GM12891 (cell line): ENCODE results near the gene GPATCH3.
A peak's percentile ranks its signal among the peaks of the same experiment; 100 is the strongest.
"Not testable (repeated sequence)": the region's sequence is repeated elsewhere in the genome, so short reads cannot be mapped to it uniquely, and the experiment has no call there.

Experiments used
- DNase-seq: peaks from one replicate; pipeline ENCODE4 v3.0.0; 2011; ENCODE audit warnings: low spot score; ENCODE audit not compliant: insufficient read length
- FAIRE-seq: peaks from 2 replicates; lab custom pipeline; 2011; peaks lifted over from hg19 to GRCh38; lab: Jason Lieb, UNC
- PAX5 ChIP-seq: IDR thresholded peaks from 2 replicates; pipeline ENCODE4 v1.6.1; 2011; ENCODE audit warnings: low read length, moderate library complexity, mild to moderate bottlenecking; ENCODE audit not compliant: insufficient read depth, severe bottlenecking
- POLR2A ChIP-seq: IDR thresholded peaks from 2 replicates; pipeline ENCODE4 v1.6.1; 2011; ENCODE audit warnings: low read depth, low read length, control low read depth
- POLR2AphosphoS5 ChIP-seq: IDR thresholded peaks from 2 replicates; pipeline ENCODE4 v1.6.1; 2011; ENCODE audit warnings: low read depth, low read length, control low read depth
- POU2F2 ChIP-seq: IDR thresholded peaks from 2 replicates; pipeline ENCODE4 v1.6.1; 2011; ENCODE audit warnings: low read depth, mild to moderate bottlenecking, control low read depth, low read length, moderate library complexity
- SPI1 ChIP-seq: IDR thresholded peaks from 2 replicates; pipeline ENCODE4 v1.6.1; 2011; ENCODE audit warnings: low read depth, low read length, control low read depth
- TAF1 ChIP-seq: IDR thresholded peaks from 2 replicates; pipeline ENCODE4 v1.6.1; 2011; ENCODE audit warnings: low read depth, low read length, control low read depth

Gene GPATCH3

DNA sequence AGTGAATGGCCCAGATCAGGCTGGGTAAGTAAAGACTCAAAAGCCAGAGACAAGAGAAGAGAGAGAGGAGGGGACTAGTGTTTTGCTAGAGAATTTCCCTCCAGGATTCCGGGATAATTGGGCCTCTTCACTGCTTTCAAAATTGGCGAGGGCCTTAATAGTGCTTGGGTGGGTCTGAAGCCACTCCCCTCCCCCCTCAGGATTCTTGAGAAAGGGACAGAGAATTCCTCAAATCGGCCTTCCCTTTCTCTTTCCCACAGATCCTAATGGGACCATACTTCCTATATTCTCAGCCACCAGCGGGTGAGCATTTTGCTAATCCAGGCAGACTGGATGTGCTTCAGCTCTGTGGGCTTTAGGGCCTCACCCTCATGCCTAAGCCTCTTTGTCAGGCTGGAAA lies 25.4 kb downstream of the GPATCH3 start:
- TF ChIP-seq POU2F2 (no peak), POLR2AphosphoS5 (no peak), TAF1 (no peak), SPI1 (no peak)
- DNase-seq, result no peak
- no peak for FAIRE-seq

DNA sequence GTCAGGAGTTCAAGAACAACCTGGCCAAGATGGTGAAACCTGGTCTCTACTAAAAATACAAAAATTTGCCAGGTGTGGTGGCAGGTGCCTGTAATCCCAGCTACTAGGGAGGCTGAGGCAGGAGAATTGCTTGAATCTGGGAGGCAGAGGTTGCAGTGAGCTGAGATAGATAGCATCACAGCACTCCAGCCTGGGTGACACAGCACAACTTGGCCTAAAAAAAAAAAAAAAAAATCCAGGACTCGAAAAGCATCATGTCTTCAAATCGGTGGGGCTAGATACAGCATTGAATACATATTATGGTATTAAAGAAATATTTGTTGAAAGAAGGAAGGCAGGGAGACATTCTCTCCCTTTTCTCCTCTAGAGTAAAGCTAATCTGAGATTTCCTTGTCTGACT lies 27.2 kb downstream of the GPATCH3 start:
- not testable (repeated sequence) for DNase-seq, FAIRE-seq

DNA sequence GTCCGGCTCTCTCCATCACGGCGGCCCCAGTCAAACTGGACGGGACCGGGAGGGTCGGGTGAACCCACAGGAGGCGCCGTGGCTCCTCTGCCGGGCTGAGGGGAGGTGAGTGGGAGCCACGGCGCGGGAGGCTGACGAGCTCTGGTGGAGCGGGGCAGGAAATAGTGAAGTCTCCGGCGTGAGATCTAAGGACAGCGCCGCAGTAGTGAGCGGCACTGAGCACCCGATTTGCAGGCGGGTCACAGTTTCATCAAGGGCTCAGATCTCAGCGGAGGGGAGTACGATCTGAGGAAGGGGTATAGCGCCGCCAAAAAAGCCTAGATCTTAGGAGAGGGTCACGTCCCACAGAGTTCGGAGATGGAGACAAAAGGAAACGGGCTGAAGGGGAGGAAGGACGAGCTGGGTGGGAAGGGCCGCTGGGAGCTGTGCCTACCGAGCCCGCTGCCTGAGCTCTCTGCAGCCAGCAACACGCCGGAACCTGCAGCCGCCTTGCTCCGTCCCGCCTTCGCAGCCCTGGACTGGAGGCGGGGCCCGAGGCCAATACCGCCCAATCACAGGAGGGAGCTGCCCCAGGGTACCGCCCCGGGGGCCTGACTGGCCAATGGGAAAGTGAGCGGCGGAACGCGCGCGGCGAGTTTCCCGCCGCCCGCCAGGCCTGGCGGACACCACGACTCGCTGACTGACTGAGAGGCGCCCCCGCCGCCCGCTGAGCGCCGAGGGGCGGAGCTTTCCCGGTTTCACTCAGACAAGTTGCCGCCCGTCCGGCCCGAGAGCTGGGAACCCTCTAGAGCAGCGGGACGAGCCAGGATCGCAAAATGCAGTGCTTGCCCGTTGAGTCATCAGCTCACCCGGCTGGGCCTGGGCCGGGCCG lies 35.4 kb downstream of the GPATCH3 start:
- DNase-seq (peak; percentile 90), FAIRE-seq (peak; percentile 99)
- TF ChIP-seq POLR2A, result peak; percentile 96
- no peak for TF ChIP-seq PAX5
- TF ChIP-seq POU2F2, result peak; percentile 55; the same call in 1 of the 2 replicates
- peak; percentile 82 for TF ChIP-seq TAF1
- peak; percentile 94 for TF ChIP-seq POLR2AphosphoS5
- no peak for TF ChIP-seq SPI1

DNA sequence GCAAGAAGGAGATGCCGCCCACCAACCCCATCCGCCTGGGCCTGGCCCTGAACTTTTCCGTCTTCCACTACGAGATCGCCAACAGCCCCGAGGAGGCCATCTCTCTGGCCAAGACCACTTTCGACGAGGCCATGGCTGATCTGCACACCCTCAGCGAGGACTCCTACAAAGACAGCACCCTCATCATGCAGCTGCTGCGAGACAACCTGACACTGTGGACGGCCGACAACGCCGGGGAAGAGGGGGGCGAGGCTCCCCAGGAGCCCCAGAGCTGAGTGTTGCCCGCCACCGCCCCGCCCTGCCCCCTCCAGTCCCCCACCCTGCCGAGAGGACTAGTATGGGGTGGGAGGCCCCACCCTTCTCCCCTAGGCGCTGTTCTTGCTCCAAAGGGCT lies 36.6 kb downstream of the GPATCH3 start:
- DNase-seq (no peak), FAIRE-seq (peak; percentile 35)
- no peak for TF ChIP-seq TAF1
- no peak for TF ChIP-seq SPI1
- TF ChIP-seq POLR2AphosphoS5, result no peak
- TF ChIP-seq POLR2A, result no peak
- TF ChIP-seq PAX5, result no peak
- no peak for TF ChIP-seq POU2F2

DNA sequence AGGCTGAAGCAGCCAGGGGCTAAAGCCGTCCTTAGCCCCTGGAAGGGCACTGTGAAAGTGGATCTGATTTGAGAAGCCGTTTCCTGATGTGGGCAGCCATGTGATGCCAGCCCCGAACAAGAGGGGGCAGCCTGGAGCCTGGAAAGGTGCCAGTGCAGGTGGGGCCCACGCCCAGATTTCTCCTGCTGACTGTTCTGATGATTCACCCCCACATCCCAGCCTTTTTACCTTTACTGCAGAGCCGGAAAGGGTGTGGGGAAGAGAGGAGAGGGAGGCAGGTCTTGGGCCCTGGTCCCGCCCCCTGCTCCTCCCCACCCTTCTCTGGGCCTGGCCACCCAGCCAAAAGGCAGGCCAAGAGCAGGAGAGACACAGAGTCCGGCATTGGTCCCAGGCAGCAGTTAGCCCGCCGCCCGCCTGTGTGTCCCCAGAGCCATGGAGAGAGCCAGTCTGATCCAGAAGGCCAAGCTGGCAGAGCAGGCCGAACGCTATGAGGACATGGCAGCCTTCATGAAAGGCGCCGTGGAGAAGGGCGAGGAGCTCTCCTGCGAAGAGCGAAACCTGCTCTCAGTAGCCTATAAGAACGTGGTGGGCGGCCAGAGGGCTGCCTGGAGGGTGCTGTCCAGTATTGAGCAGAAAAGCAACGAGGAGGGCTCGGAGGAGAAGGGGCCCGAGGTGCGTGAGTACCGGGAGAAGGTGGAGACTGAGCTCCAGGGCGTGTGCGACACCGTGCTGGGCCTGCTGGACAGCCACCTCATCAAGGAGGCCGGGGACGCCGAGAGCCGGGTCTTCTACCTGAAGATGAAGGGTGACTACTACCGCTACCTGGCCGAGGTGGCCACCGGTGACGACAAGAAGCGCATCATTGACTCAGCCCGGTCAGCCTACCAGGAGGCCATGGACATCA lies 37.2 kb downstream of the GPATCH3 start, which contains the start of gene SFN:
Gene SFN (plus strand): TSS at position 369 of the 904 bp plus-strand sequence. CDS start 64 bp downstream, at position 433.
- DNase-seq (no peak), FAIRE-seq (no peak)
- TF ChIP-seq SPI1 (no peak), POLR2AphosphoS5 (no peak), TAF1 (no peak), POLR2A (no peak), PAX5 (no peak), POU2F2 (no peak)

DNA sequence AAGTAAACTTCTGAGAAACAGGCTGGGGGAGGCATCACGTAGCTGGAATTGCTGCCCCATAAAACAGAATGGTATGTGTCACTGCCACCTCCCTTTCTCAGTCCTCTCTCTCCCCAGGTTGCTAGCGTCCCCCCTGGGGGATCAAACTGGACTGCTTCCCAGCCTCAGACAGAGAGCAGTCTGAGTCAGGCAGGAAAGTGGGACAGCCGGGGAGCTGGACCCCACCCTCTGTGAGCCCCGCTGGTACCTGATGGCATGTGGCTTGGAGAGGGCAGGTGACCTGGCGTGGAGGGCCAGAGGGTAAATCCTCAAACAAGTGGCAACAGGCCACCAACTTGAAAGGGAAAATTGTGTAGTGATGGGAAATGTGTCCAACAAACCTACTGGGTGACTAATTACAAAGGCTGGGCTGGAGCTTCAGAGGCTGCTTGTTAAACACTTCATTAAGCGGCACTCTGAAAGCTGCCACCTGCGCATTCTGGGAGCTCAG lies 38.3 kb downstream of the GPATCH3 start:
- no peak for TF ChIP-seq POU2F2
- no peak for TF ChIP-seq TAF1
- no peak for TF ChIP-seq SPI1
- no peak for TF ChIP-seq POLR2AphosphoS5
- no peak for FAIRE-seq
- DNase-seq, result no peak

DNA sequence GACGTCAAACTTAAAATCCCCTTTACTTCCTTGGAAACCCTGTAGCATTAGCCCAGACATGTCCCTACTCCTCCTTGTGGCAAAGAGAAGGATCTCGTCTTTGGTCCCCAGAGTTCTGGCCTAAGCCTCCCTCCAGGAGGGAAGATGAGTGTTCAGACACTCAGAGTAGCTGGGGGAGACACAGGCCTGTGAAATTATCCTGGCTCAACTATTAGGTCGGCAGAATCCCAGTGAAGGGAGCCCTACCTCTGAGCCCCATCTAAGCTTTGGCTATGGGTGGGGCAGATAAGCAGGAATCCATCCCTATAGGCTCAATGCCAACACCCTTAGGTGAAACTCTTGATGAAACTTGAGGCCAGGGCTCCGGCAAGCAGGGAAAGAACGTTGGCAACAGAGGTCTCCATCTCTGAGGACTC lies 39.0 kb downstream of the GPATCH3 start:
- DNase-seq (no peak), FAIRE-seq (no peak)
- TF ChIP-seq TAF1, result no peak
- TF ChIP-seq POLR2AphosphoS5, result no peak
- no peak for TF ChIP-seq SPI1
- no peak for TF ChIP-seq POU2F2
- TF ChIP-seq POLR2A, result no peak
- TF ChIP-seq PAX5, result no peak

DNA sequence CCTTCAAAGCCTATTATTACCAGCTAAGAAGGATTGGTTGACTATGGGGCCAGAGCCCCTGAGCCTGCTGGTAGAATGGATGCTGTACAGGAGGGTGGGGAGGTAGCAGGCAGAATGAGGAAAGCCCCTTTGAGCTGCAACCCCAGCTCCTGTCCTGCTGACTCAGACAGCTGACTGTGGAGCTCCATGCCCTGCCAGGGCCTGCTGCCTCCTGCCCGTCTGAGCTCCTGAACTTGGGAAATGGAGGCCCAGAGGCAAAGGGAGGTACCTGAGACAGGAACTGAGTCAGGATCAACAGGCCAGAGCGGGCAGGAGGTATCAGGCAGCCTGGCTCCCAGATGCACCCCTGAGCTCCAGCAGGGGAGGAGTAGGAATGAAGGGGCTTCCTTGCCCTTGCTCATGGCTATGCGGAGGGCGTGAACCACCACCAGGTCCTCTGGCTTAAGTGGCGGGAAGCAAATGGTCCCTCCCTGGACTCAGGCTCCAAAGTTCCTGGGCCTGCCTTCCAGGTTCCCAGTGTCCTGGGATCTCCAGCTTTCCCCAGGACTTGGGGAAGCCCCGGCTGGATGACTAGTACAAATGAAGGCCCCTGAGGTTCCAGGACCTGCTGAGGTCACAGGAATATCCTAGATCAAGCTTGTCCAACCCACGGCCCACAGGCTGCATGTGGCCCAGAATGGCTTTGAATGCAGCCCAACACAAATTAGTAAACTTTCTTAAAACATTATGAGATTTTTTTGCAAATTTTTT lies 41.2 kb downstream of the GPATCH3 start:
- TF ChIP-seq PAX5 (no peak), SPI1 (no peak), POU2F2 (no peak), TAF1 (no peak), POLR2AphosphoS5 (no peak), POLR2A (no peak)
- FAIRE-seq (no peak), DNase-seq (no peak)

DNA sequence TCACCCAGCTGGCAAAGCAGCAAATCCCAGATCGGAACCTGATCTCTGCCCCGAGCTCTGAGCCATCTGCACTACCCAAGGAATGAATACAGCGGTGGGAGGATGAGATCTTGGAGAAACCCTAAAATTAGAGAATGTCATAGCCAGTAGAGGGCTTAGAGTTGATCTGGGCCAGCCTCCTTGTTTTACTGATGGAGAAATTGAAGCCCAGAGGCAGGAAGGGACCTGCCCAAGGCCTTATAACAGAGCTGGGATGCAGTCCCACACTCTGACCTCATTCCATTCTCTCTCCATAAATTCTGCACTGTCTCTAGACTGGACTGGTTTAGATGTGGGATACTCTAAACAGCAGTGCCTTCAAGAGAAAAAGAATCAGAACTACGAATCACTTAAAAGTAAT lies 42.1 kb downstream of the GPATCH3 start:
- DNase-seq (no peak), FAIRE-seq (no peak)
- no peak for TF ChIP-seq POU2F2
- TF ChIP-seq TAF1, result no peak
- TF ChIP-seq PAX5, result no peak
- TF ChIP-seq SPI1, result no peak
- no peak for TF ChIP-seq POLR2AphosphoS5
- TF ChIP-seq POLR2A, result no peak
